Tibial artery (tissue), 4 donors: ENCODE measurements around the gene MRPL38.

ENCODE experiments used
- DNase-seq, 2 donors: peaks; one replicate each; pipeline ENCODE4 v3.0.0-alpha.2; 2019
- H3K27ac ChIP-seq, 2 donors: fragments of 200-600 bp; sonication (generic) in 1 of 2; 1 replicate in 1 of 2; 2 replicates in 1 of 2; pipeline ENCODE4 v1.5.1; 2018 to 2019; ENCODE audit warnings: mild to moderate bottlenecking in 1 of 2
- H3K27me3 ChIP-seq, 2 donors: fragments of 200-600 bp; sonication (generic) in 1 of 2; one replicate each; pipeline versions ENCODE4 v1.5.1 to v1.6.0; 2016 to 2019
- H3K36me3 ChIP-seq, 3 donors: fragments of 200-600 bp; sonication (generic) in 2 of 3; one replicate each; pipeline ENCODE4 v1.5.1; 2016 to 2019; ENCODE audit warnings: mild to moderate bottlenecking in 2 of 3
- H3K4me1 ChIP-seq, 4 donors: fragments of 200-600 bp; sonication (generic) in 2 of 4; 1 replicate in 3 of 4; 2 replicates in 1 of 4; pipeline ENCODE4 v1.5.1; 2016 to 2019
- H3K4me3 ChIP-seq, 2 donors: fragments of 200-600 bp; sonication (generic) in 1 of 2; 1 replicate in 1 of 2; 2 replicates in 1 of 2; pipeline ENCODE4 v1.5.1; 2018 to 2019; ENCODE audit warnings: mild to moderate bottlenecking in 2 of 2
- H3K9me3 ChIP-seq, 3 donors: fragments of 200-600 bp; sonication (generic) in 1 of 3; one replicate each; pipeline ENCODE4 v1.5.1; 2016 to 2019
- CTCF ChIP-seq, 2 experiments: fragments of 200-600 bp in 1 of 2; fragments of 450-650 bp in 1 of 2; IDR thresholded peaks; one replicate each; pipeline ENCODE4 v1.5.1; 2017 to 2019; ENCODE audit warnings: antibody characterized with exemption in 2 of 2, mild to moderate bottlenecking in 1 of 2, moderate library complexity in 1 of 2
- intact Hi-C: fragments of 100-400 bp; cut with DNase I; formaldehyde crosslinking; loops from one replicate; pipeline ENCODE4 v1.15.0; 2023; ENCODE audit warnings: low total_unique reads

The MRPL38 gene

GRCh38 chr17:75917917-75918445 is 13.3 kb upstream of the MRPL38 start:
- Histone ChIP-seq H3K27ac (no peak overlapping the region), H3K36me3 (peaks cover 0 to 67% (median 11%) of the 10 kb centered on the region in 3 donors), H3K9me3 (no peaks in the 10 kb centered on the region), H3K27me3 (no peaks in the 10 kb centered on the region), H3K4me1 (no peaks in the 10 kb centered on the region), H3K4me3 (no peak overlapping the region)
- TF ChIP-seq CTCF (IDR thresholded peaks at IDR 0.05), result no peak
- DNase-seq, result no peak
- intact Hi-C loops, result no loop called here

- H3K4me3 ChIP-seq, result no peak overlapping the region
- H3K4me1 ChIP-seq, result no peaks in the 10 kb centered on the region
- no peak for TF ChIP-seq CTCF (IDR thresholded peaks at IDR 0.05)
- no peaks in the 10 kb centered on the region for H3K27me3 ChIP-seq
- H3K36me3 ChIP-seq, result peaks cover 0 to 61% (median 11%) of the 10 kb centered on the region in 3 donors
- no peak for DNase-seq
- intact Hi-C loops, result no loop called here
- H3K27ac ChIP-seq, result no peak overlapping the region
- no peaks in the 10 kb centered on the region for H3K9me3 ChIP-seq
Observed at GRCh38 chr17:75917141-75917916, 12.6 kb upstream of the MRPL38 start.

- peaks cover 0 to 6% (median 0%) of the 10 kb centered on the region in 4 donors for H3K4me1 ChIP-seq
- no peak for TF ChIP-seq CTCF (IDR thresholded peaks at IDR 0.05)
- H3K36me3 ChIP-seq, result peaks cover 0 to 58% (median 11%) of the 10 kb centered on the region in 3 donors
- intact Hi-C loops, result no loop called here
- H3K9me3 ChIP-seq, result no peaks in the 10 kb centered on the region
- no peak overlapping the region for H3K27ac ChIP-seq
- H3K27me3 ChIP-seq, result no peaks in the 10 kb centered on the region
- H3K4me3 ChIP-seq, result no peak overlapping the region
- no peak for DNase-seq
Observed at GRCh38 chr17:75915268-75915667, 10.6 kb upstream of the MRPL38 start.

- H3K36me3 ChIP-seq, result peaks cover 0 to 53% (median 11%) of the 10 kb centered on the region in 3 donors
- DNase-seq, result no peak
- H3K4me1 ChIP-seq, result peaks cover 0 to 7% (median 0%) of the 10 kb centered on the region in 4 donors
Observed at GRCh38 chr17:75914643-75915267, 10.1 kb upstream of the MRPL38 start.

More at GRCh38 chr17:75914643-75915267, 10.1 kb upstream of the MRPL38 start:
- Histone ChIP-seq H3K9me3 (no peaks in the 10 kb centered on the region), H3K4me3 (no peak overlapping the region), H3K27me3 (no peaks in the 10 kb centered on the region), H3K27ac (no peak overlapping the region)
- intact Hi-C loops, result no loop called here
- no peak for TF ChIP-seq CTCF (IDR thresholded peaks at IDR 0.05)
